Thyroid gland (tissue), 4 donors: ENCODE data around the gene LTBP3.

ENCODE experiments used
- POLR2A ChIP-seq, 2 donors: fragments of 450-650 bp; IDR thresholded peaks; one replicate each; pipeline ENCODE4 v1.6.1; 2017; ENCODE audit warnings: antibody characterized with exemption in 2 of 2, mild to moderate bottlenecking in 2 of 2, moderate library complexity in 1 of 2
- TF ChIP-seq, protein P1 (sequence below), 6 experiments: fragments of 200-600 bp in 3 of 6; fragments of 450-650 bp in 3 of 6; sonication (generic) in 3 of 6; IDR thresholded peaks; one replicate each; pipeline ENCODE4 v1.5.1; 2016 to 2019; ENCODE audit warnings: antibody characterized with exemption in 6 of 6, mild to moderate bottlenecking in 2 of 6, inconsistent platforms in 1 of 6, moderate library complexity in 1 of 6

DNA sequence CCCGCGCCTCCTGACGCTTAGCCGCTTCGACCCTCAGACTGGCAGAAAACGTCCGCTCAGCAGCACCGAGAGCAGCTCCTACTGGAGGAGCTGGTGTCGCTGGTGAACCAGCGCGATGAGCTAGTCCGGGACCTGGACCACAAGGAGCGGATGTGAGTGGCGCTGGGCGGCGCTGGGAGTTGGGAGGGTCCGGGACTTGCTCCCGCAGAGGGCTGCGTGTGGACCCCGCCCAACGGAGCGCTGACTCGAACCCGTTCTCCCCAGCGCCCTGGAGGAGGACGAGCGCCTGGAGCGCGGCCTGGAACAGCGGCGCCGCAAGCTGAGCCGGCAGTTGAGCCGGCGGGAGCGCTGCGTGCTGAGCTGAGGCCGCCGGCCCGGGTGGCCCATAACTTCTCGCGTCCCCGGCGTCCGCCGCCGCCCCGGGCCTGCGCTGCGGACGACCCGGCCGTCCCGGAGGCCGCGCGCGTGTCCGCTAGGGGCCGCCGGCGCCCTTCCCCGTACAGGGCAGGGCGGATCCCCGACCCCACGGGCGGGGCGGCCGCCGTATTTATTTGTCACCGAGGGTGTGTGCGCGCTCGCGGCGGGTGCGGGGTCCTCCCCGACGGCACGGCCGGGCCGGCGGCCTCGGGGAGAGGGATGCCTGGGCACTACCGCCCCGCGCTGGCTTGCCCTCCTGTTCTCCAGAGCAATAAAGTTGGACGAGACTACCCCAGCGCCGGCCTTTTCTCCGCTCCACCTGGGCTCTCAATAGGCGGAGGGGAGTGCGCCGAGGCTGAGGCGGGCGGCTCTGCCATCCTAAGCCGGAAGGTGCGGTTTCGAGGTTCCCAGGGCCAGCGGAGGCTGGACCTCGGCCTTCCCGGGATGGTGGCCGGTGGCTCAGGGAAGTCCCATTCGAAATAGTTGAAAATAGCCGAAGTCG is 34.0 kb upstream of the LTBP3 start:
- TF ChIP-seq, protein P1, sequence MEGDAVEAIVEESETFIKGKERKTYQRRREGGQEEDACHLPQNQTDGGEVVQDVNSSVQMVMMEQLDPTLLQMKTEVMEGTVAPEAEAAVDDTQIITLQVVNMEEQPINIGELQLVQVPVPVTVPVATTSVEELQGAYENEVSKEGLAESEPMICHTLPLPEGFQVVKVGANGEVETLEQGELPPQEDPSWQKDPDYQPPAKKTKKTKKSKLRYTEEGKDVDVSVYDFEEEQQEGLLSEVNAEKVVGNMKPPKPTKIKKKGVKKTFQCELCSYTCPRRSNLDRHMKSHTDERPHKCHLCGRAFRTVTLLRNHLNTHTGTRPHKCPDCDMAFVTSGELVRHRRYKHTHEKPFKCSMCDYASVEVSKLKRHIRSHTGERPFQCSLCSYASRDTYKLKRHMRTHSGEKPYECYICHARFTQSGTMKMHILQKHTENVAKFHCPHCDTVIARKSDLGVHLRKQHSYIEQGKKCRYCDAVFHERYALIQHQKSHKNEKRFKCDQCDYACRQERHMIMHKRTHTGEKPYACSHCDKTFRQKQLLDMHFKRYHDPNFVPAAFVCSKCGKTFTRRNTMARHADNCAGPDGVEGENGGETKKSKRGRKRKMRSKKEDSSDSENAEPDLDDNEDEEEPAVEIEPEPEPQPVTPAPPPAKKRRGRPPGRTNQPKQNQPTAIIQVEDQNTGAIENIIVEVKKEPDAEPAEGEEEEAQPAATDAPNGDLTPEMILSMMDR (IDR thresholded peaks at IDR 0.05) = peak in 3 of 6 experiments; percentile 12 to 47 (median 36)
- TF ChIP-seq POLR2A (IDR thresholded peaks at IDR 0.05) = no peak
